ENCODE results near the gene CPB1.
"Not testable (repeated sequence)": the region's sequence is repeated elsewhere in the genome, so short reads cannot be mapped to it uniquely, and the experiment has no call there.

Gene CPB1

DNA sequence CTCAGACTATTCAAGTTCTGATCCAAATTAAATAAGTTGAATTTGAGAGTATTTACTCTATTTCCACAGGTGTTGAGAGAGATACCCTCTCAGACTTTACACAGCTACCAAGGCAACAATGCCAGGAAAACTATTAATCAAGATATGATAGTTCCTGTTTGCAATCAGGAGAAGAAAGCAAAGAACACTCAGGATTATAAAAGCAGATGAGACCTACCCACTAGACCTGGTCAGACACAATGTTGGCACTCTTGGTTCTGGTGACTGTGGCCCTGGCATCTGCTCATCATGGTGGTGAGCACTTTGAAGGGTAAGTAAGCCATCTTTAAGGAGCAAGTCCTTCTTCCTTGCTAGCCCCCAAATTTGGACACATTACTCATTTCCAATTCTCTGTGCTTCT is at the start of gene CPB1:
Gene CPB1, plus strand, starts transcription at position 227 of the 400 bp plus-strand sequence. Its CDS starts 13 bp downstream, at position 240.
- DNase-seq: no peak

- DNase-seq: no peak
These were observed 48.7 kb upstream of the CPB1 start for GRCh38 chr3:148778926-148779325.

DNA sequence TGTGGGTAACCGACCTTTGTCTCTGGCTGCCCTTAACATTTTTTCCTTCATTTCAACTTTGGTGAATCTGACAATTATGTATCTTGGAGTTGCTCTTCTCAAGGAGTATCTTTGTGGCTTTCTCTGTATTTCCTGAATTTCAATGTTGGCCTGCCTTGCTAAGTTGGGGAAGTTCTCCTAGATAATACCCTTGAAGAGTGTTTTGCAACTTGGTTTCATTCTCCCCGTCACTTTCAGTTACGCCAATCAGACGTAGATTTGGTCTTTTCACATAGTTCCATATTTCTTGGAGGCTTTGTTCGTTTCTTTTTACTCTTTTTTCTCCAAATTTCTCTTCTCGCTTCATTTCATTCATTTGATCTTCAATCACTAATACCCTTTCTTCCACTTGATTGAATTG is 42.6 kb upstream of the CPB1 start:
- not testable (repeated sequence) for DNase-seq

DNA sequence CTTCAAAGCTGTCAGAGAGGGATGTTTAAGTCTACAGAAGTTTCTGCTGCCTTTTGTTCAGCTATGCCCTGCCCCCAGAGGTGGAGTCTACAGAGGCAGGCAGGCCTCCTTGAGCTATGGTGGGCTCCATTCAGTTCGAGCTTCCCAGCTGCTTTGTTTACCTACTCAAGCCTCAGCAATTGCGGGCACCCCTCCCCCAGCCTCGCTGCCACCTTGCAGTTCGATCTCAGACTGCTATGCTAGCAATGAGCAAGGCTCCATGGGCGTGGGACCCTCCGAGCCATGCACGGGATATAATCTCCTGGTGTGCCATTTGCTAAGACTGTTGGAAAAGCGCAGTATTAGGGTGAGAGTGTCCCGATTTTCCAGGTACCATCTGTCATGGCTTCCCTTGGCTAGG is 41.5 kb upstream of the CPB1 start:
- not testable (repeated sequence) for DNase-seq

DNA sequence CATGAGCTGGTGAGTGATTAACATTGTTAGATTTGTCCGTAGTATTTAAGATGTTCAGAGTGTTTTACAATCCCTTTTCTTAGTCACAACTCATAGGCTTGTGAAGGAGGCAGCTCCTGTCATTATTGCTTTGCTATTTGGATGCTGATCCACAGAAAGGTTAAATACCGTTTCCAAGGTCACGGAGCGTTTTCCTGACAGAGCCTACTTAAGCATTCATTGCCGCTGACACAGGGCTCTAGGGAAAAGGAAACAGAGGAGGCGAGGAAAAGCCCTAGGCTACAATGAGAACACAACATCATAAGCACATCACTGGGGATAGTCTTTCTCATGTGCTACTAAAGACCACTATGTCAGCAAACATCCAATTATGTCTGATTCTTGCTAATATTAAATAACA is 38.5 kb upstream of the CPB1 start:
- DNase-seq: no peak

GRCh38 chr3:148789906-148790305 is 37.7 kb upstream of the CPB1 start:
- DNase-seq: no peak

DNA sequence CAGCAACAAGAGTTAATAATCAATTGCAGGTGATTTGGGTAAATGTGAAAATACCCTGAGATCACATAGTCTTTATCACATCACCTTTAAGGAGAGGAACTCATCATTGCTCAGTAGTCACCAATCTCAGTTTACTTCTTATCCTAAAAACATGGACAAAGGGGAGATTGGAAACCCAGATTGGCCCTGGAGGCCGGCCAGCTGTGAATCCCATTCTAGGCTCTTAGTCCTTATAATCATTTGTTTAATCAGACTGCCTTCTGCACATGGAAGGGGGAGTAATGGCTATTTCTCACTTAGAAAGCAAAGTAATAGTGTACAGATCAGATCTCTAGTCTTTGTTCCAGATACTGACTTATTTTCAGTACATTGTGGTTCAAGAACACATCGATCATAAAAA is 37.2 kb upstream of the CPB1 start:
- no peak for DNase-seq

DNA sequence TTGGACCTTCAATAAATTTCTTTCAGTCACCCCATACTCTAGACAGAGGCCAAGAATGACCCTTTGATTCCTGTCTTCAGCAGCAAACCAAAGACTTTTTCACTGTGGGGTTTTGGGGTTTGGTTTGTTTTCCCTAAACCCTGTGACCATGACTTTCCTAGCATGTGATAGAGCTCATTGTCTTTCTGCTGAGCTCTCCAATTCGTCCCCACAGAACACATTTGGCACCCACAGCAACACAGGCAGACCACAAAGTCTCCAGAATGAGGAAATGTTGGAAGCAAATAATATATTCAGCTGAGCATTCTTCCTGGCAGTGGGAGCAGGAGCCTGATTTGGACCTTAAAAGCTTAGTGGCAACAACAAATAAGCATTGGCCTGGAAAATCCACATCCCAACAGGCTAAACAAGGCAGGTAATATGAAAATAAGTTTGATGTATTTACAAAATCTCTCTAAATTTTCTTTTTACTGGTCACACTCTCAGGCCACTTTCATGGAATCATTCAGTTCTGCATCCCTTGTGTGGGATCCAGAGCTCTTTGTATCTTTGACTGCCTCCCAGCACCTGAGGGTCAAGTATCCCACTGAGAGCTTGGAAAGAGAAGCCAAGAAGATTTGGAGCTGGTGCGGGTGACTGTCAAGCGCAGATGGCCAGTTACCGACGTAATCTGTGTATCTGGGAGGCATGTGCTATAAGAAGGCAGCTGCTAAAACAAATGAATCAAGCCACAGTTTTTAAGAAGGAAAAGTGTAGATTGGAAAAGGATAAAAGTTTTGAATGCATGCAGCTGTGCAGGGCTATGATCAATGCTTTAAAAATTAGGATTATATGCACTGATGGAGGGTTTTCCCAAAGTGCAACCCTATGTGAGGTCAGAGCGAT is 36.5 kb upstream of the CPB1 start:
- DNase-seq: no peak

GRCh38 chr3:148791920-148792319 is 35.7 kb upstream of the CPB1 start:
- DNase-seq: no peak

GRCh38 chr3:148792516-148792915 is 35.1 kb upstream of the CPB1 start:
- no peak for DNase-seq

DNA sequence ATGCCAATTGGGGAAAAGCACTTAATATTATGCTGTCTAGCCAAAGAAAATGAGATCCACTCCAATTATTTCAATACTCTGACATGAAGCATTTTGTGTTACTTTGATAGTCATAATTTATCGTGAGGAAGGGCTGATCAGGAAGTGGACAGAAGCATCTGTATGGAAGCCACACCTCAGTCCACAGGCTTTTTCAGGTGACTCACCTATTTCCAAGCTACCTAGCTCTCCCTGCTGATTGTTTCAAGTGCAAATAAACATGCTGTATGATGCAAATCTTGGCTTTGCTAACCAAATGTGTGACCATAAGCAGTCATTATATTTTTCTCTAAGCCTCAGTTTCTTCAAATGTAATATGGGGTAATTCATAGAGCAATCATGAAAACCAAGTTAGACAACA is 30.8 kb upstream of the CPB1 start:
- no peak for DNase-seq

DNA sequence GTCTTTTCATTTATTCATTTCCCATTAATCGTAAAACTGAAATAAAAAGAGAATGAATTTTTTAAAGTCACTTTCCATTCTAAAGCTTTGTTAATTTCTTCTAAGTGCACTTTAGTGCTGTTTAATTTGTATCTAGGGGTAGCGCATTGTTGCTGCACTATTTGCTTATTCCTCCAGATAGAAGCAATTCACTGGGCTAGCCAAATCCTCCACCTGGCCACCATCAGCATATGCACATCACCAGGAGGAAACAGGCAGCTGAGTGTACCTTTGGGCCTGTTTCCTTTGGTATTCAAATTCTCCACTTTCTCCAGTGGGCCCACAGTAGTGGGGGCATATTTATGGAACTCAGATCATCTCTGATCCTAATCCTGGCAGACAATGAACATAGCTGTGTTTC is 29.8 kb upstream of the CPB1 start:
- no peak for DNase-seq

DNA sequence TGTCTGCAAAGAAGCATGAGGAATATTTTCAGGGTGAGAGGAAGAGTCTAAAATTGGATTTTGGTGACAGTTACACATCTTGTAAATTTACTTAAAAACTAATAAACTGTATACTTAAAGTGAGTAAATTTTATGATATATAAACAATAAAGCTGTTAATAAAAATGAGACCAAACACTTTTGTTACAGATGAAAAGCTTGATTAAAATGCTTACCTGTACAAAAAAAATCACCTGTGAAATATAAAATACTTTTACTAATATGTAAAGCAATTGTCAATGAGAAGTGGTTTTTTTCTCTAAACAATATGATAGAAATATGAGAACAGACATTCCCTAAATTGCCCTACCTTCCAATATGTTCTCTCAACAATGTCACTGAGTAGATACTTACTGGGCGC is 27.2 kb upstream of the CPB1 start:
- DNase-seq: no peak

GRCh38 chr3:148809835-148810234 is 17.8 kb upstream of the CPB1 start:
- no peak for DNase-seq

DNA sequence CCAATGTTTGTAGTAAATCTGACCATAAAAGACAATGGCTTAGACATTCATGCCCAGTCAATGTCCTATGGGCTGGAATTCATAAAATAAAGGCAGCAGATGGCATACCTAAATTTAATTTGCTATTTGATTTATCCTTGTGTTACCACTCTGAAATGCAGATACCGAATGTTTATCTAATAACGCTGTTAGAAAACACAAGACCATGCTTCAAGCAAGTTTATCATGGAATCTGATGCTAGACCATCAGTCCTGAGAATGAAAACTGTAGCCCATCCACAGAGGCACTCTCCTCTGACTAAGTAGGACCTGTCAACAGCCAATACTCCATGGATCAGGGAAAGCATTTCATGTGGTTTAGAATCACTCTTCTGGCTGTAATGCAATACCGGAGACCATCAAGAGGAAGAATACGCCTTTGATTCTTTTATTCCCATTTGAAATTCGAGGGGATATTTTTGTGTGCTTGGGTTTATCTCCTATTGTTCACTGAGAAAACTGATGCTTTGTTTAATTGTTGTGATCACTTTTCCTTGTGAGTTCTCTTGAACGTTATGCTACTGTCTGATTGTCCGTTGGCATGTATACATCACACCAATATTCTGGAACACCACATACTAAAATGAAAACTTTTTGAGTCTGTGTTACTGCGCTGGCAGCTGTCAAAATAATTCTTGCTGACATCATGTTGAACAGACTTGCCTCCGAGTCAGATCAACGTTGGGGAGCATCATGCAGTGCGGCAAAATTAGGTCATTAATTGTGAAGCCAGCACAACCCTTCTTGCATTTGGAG is 12.1 kb upstream of the CPB1 start:
- DNase-seq: no peak

DNA sequence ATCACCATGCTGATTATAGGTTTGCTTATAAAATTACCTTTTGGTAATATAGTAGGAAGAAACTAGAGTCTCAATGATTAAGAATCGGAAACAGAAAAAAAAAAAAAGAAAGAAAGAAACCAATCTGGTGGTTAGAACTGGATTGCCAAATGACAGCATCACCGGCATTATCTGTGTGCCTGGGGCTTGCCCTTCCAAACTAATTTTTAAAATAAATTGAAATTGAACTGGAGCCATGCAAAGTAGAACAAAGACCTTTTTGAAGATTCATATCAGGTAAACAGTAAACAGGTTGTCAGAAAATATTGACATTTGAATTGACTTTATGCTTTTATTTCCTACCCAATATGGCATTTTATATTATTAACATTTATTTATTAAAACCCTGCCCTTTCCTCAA is 11.2 kb upstream of the CPB1 start:
- DNase-seq: no peak

GRCh38 chr3:148816981-148817525 is 10.6 kb upstream of the CPB1 start:
- DNase-seq: no peak

GRCh38 chr3:148820361-148821245 is 7.0 kb upstream of the CPB1 start:
- no peak for DNase-seq

DNA sequence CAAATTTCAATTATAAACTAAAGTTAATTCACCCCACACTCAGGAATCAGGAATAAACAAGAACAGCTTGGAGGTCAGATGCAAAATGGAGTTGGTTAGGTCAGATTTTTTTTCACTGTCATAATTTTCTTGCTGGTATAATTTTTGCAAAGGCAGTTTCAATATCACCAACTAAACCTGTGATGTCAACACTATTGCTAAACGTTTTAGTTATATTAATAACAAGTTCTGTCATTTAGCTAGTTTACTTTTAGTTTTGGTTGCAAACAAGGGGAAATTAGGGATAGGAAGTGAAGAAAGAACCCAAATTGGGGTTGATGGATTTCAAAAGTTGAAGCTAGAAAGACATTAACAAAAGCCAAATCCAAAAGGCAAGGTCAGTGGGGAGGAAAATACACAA is 4.6 kb upstream of the CPB1 start:
- DNase-seq: no peak

GRCh38 chr3:148825476-148825875 is 2.1 kb upstream of the CPB1 start:
- no peak for DNase-seq

DNA sequence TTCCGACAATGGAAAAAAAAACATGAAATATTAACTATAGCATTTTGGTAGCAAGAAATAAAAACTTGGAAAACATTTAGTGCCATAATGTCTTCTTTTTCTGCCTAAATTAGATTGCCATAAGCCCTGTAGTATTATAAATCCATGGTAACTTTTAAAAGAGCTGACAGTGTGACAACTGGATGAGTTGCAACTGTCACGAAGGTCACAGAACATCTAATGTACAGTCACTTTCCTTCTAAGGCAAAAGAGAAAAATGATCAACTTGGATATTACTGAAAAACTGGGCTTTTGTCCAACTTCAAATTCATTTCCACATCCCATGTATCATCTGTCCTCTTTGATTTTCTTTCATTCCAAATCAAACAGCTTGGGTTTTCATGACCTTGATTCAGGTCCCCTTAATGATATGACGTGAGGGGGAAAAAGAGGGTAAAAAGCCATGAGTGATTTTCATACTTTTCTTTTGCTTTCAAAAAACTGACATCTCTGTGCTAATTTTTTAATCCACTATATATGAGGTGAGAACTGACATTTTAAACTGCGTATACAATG is 602 bp downstream of the CPB1 start:
- no peak for DNase-seq

GRCh38 chr3:148829926-148830325 is 2.3 kb downstream of the CPB1 start:
- no peak for DNase-seq

DNA sequence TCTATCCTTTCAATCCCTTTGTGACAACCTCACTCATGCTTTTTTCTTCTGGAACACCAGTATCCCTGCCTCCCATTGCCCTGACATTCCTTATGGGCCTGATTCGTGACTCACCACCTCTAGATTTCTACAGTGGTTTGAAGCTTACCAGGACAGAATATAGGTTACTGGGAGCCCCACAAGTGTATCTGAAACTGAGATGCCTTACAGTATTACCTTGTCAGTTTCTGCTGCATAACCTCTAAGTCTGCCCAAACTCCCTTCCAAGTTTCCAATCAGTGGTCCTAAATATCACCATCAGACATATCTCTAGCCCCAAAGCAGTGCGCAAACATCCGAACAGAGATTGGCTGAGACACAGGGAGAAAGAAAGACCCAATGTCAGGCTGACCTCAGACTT is 5.6 kb downstream of the CPB1 start:
- no peak for DNase-seq

All from NCI-H510A (cell line).